Left lung (tissue), 10 donors: ENCODE measurements around the gene RWDD2A. TPM values are rescaled to one million over a fixed set of nuclear protein-coding genes. Genes with fewer than 3 reads are reported as not detected.

ENCODE experiments used
- ATAC-seq: fragments of 200-7000 bp; cut with Tn5 transposase; one replicate; pipeline ENCODE4 v1.9.1; 2020; ENCODE audit warnings: moderate library complexity
- DNase-seq, 4 donors: peaks; one replicate each; pipeline ENCODE4 v3.0.0-alpha.2; 2013 to 2020
- H3K27ac ChIP-seq, 2 donors: fragments of 200-600 bp; sonication (generic) in 1 of 2; one replicate each; pipeline versions ENCODE4 v1.5.0 to v1.8.0; 2020 to 2021
- H3K27me3 ChIP-seq, 2 donors: fragments of 200-600 bp; sonication (generic) in 1 of 2; one replicate each; pipeline versions ENCODE4 v1.5.0 to v1.8.0; 2020 to 2021
- H3K36me3 ChIP-seq, 2 donors: fragments of 200-600 bp; sonication (generic) in 1 of 2; one replicate each; pipeline versions ENCODE4 v1.5.0 to v1.8.0; 2020 to 2021
- H3K4me1 ChIP-seq, 2 donors: fragments of 200-600 bp; one replicate each; pipeline ENCODE4 v1.8.0; 2021
- H3K4me3 ChIP-seq, 2 donors: fragments of 200-600 bp; sonication (generic) in 1 of 2; one replicate each; pipeline versions ENCODE4 v1.5.0 to v1.8.0; 2020 to 2021; ENCODE audit warnings: mild to moderate bottlenecking in 1 of 2
- H3K9me3 ChIP-seq, 2 donors: fragments of 200-600 bp; sonication (generic) in 1 of 2; one replicate each; pipeline versions ENCODE4 v1.5.0 to v1.8.0; 2020 to 2021
- CTCF ChIP-seq, 2 donors: fragments of 200-600 bp; sonication (generic) in 1 of 2; IDR thresholded peaks; one replicate each; pipeline versions ENCODE4 v1.5.0 to v1.8.0; 2021; ENCODE audit warnings: antibody characterized with exemption in 2 of 2
- intact Hi-C, 2 donors: fragments of 100-400 bp; cut with DNase I; formaldehyde crosslinking; loops; one replicate each; pipeline versions ENCODE4 v1.11.2 to v1.14.2; 2022
- polyA plus RNA-seq, 6 donors: library from polyadenylated mRNA; unstranded; fragments of 120-200 nt; gene quantifications; one replicate each; pipeline ENCODE4 v1.2.1, GENCODE V29; 2013; ENCODE audit not compliant: insufficient read length in 6 of 6
- total RNA-seq, 2 donors: library from RNA; stranded (reverse); fragmentation: NEBNext Ultra II Directional; extraction: Animal tissue kit (Norgen Biotek cat#: 25700); gene quantifications; one replicate each; pipeline ENCODE4 v1.2.1, GENCODE V29; 2021
- donor health status: DM: no; HTN: yes; CAD: no.
- donor health status: DM: no; HTN: no; CAD: no.

Gene RWDD2A
- total and polyA plus RNA-seq, 8 donors = 2.5 to 5.9 (median 5.0) TPM

DNA sequence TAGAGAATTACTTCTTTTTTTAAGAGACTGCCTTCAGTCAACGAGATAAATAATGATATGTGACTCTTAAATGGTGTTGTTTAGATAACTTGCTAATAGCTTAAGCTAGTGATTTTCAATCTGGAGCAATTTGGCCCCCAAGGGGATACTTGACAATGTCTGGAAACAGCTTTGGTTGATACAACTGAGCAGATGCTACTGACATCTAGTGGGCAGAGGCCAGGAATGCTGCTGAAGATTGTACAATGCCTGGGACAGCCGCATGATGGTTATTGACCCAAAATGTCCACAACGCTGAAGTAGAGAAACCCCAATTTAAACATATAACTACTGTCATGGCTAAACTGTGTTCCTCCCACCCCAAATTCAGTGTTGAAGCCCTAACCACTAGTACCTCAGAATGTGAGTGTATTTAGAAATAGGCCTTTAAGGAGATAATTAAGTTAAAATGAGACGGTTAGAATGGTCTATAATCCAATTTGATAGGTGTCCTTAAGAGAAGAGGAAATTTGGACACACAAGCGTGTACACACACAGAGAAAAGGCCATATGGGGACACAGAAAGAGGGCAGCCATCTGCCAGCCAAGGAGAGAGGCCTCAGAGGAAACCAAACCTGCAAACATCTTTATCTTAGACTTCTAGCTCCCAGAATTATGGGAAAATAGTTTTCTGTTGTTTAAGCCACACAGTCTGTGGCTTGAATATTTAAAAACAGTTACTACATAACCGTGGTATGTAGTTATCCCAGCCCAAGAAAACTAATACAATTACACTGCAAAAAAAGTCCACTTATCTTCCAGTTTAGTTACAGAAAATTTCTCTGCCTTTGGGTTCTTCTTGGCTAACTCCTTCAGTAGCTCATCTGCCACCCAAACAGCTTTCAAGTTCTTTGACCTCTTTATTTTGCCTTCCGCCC is 22.2 kb downstream of the RWDD2A start:
- H3K27me3 ChIP-seq = no peaks in the 10 kb centered on the region
- ATAC-seq (peak; percentile 96), DNase-seq (peak in 3 of 4 donors; percentile 41 to 78 (median 65))
- no peaks in the 10 kb centered on the region for H3K36me3 ChIP-seq
- H3K4me3 ChIP-seq = no peak overlapping the region
- intact Hi-C loops = loop anchor here in 1 of 2 donors (2.0 kb wide), 1 partner anchor 149 kb away; the partner anchor contains the start of gene DOP1A
- H3K9me3 ChIP-seq = no peaks in the 10 kb centered on the region
- H3K27ac ChIP-seq = no peak overlapping the region
- no peaks in the 10 kb centered on the region for H3K4me1 ChIP-seq
- TF ChIP-seq CTCF (IDR thresholded peaks at IDR 0.05) = peak; percentile 59 to 74

GRCh38 chr6:83216806-83217205 is 23.6 kb downstream of the RWDD2A start:
- intact Hi-C loops = no loop called here
- H3K9me3 ChIP-seq = no peaks in the 10 kb centered on the region
- H3K27ac ChIP-seq = no peak overlapping the region
- no peak for DNase-seq
- H3K27me3 ChIP-seq = no peaks in the 10 kb centered on the region
- no peaks in the 10 kb centered on the region for H3K4me1 ChIP-seq
- H3K4me3 ChIP-seq = no peak overlapping the region
- H3K36me3 ChIP-seq = no peaks in the 10 kb centered on the region
- no peak for ATAC-seq
- TF ChIP-seq CTCF (IDR thresholded peaks at IDR 0.05) = no peak

DNA sequence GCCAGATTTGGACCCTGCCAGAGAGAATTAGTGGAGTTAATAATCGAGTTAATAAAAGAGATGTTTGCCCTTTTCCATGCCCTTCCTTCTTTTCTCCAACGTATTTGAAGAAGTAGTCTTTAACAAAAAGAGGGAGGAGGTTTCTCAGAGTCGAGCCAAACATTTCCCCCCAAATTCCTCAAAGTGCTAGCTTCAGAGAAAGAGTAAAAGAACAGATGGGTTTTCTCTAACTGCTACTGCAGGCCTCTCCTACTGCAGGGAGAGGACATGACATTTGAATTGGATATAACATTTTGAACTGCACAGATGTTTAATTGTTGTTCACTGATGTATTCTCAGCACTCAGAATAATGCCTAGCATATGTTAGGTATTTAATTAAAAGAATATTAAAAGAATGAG is 25.5 kb downstream of the RWDD2A start:
- H3K36me3 ChIP-seq = no peaks in the 10 kb centered on the region
- H3K27ac ChIP-seq = no peak overlapping the region
- H3K4me1 ChIP-seq = no peaks in the 10 kb centered on the region
- no peak for TF ChIP-seq CTCF (IDR thresholded peaks at IDR 0.05)
- H3K4me3 ChIP-seq = no peak overlapping the region
- H3K9me3 ChIP-seq = no peaks in the 10 kb centered on the region
- ATAC-seq (no peak), DNase-seq (no peak)
- intact Hi-C loops = no loop called here
- no peaks in the 10 kb centered on the region for H3K27me3 ChIP-seq

GRCh38 chr6:83220121-83220520 is 27.0 kb downstream of the RWDD2A start:
- intact Hi-C loops = loop anchor here in 1 of 2 donors (5.0 kb wide), 1 partner anchor 297 kb away; no protein-coding TSS in a partner anchor
- DNase-seq (no peak), ATAC-seq (no peak)
- Histone ChIP-seq H3K27ac (no peak overlapping the region), H3K27me3 (no peaks in the 10 kb centered on the region), H3K36me3 (no peaks in the 10 kb centered on the region), H3K4me3 (no peak overlapping the region), H3K9me3 (no peaks in the 10 kb centered on the region), H3K4me1 (no peaks in the 10 kb centered on the region)
- no peak for TF ChIP-seq CTCF (IDR thresholded peaks at IDR 0.05)

DNA sequence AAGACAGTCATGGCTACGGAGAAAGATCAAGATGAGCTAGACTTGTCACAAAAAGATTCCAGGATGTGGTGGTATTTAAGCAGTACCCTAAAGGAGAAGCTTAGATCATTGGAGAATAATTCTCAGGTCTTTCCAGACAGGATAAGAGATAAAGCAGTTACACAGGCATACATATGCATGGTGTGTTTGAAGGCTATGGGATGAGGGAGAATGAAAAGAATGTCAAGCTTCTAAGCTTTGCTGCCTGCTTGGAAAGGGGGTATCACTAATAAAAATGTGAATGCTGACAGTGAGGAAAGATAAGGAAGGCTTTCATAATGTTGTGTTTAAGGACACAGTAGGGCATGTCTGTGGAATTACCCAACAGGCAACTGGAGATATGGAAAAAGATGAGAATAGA is 28.1 kb downstream of the RWDD2A start:
- H3K36me3 ChIP-seq = no peaks in the 10 kb centered on the region
- DNase-seq (no peak), ATAC-seq (no peak)
- TF ChIP-seq CTCF (IDR thresholded peaks at IDR 0.05) = no peak
- intact Hi-C loops = loop anchor here in 1 of 2 donors (5.0 kb wide), 1 partner anchor 296 kb away; no protein-coding TSS in a partner anchor
- no peak overlapping the region for H3K4me3 ChIP-seq
- H3K9me3 ChIP-seq = no peaks in the 10 kb centered on the region
- H3K27ac ChIP-seq = no peak overlapping the region
- H3K27me3 ChIP-seq = no peaks in the 10 kb centered on the region
- no peaks in the 10 kb centered on the region for H3K4me1 ChIP-seq
